H9 (cell line): ENCODE measurements around the gene CHRNG. TPM values are rescaled to one million over a fixed set of nuclear protein-coding genes. Genes with fewer than 3 reads are reported as not detected.

Experiments used
- DNase-seq: peaks from one replicate; pipeline ENCODE4 v3.0.0-alpha.2; 2017
- H2AFZ ChIP-seq: one replicate; pipeline ENCODE4 v1.6.1; 2013; ENCODE audit warnings: mild to moderate bottlenecking, low read length, control low read depth, moderate library complexity
- H2AK5ac ChIP-seq: 2 replicates; pipeline ENCODE4 v1.6.1; 2013; ENCODE audit warnings: low read length, control low read depth, mixed read lengths; ENCODE audit not compliant: insufficient read length
- H2BK120ac ChIP-seq: one replicate; pipeline ENCODE4 v1.6.1; 2013; ENCODE audit warnings: low read depth, mild to moderate bottlenecking, low read length, control low read depth, inconsistent platforms; ENCODE audit not compliant: poor library complexity, severe bottlenecking
- H2BK12ac ChIP-seq: 2 replicates; pipeline ENCODE4 v1.6.1; 2013; ENCODE audit warnings: low read length, control low read depth, mixed read lengths, low read depth; ENCODE audit not compliant: insufficient read length
- H2BK15ac ChIP-seq: 2 replicates; pipeline ENCODE4 v1.6.1; 2013; ENCODE audit warnings: low read depth, low read length, control low read depth
- H2BK20ac ChIP-seq: one replicate; pipeline ENCODE4 v1.6.1; 2013; ENCODE audit warnings: low read depth, mild to moderate bottlenecking, low read length, control low read depth, inconsistent platforms; ENCODE audit not compliant: poor library complexity, severe bottlenecking
- H2BK5ac ChIP-seq: 2 replicates; pipeline ENCODE4 v1.6.1; 2013; ENCODE audit warnings: low read length, control low read depth, mixed read lengths; ENCODE audit not compliant: insufficient read length
- H3K14ac ChIP-seq: 2 replicates; pipeline ENCODE4 v1.6.1; 2013; ENCODE audit warnings: low read length, control low read depth; ENCODE audit not compliant: insufficient read depth
- H3K18ac ChIP-seq: 2 replicates; pipeline ENCODE4 v1.6.1; 2013; ENCODE audit warnings: low read depth, mild to moderate bottlenecking, mixed read lengths, low read length, control low read depth; ENCODE audit not compliant: insufficient read length
- H3K23ac ChIP-seq: 2 replicates; pipeline ENCODE4 v1.6.1; 2013; ENCODE audit warnings: low read length, control low read depth, mixed read lengths, low read depth; ENCODE audit not compliant: insufficient read length
- H3K23me2 ChIP-seq: 2 replicates; pipeline ENCODE4 v1.6.1; 2013; ENCODE audit warnings: low read depth, mild to moderate bottlenecking, mixed read lengths, low read length, control low read depth; ENCODE audit not compliant: insufficient read length, poor library complexity, severe bottlenecking
- H3K27ac ChIP-seq: 2 replicates; pipeline ENCODE4 v1.5.1; 2013; ENCODE audit warnings: low read length, control low read depth, mixed read lengths, low read depth; ENCODE audit not compliant: insufficient read length
- H3K27me3 ChIP-seq: 2 replicates; pipeline ENCODE4 v1.6.1; 2013; ENCODE audit warnings: low read length, control low read depth, inconsistent platforms; ENCODE audit not compliant: insufficient read depth
- H3K4ac ChIP-seq: 2 replicates; pipeline ENCODE4 v1.6.1; 2013; ENCODE audit warnings: low read depth, mild to moderate bottlenecking, control low read depth, inconsistent platforms, low read length, moderate library complexity
- H3K4me1 ChIP-seq: 2 replicates; pipeline ENCODE4 v1.6.1; 2013; ENCODE audit warnings: low read length, control low read depth, inconsistent platforms; ENCODE audit not compliant: insufficient read depth
- H3K4me2 ChIP-seq: 2 replicates; pipeline ENCODE4 v1.6.1; 2013; ENCODE audit warnings: low read length, control low read depth, mixed read lengths; ENCODE audit not compliant: insufficient read length, insufficient read depth
- H3K56ac ChIP-seq: 2 replicates; pipeline ENCODE4 v1.6.1; 2013; ENCODE audit warnings: low read depth, mild to moderate bottlenecking, mixed read lengths, low read length, control low read depth; ENCODE audit not compliant: insufficient read length
- H3K79me1 ChIP-seq: 2 replicates; pipeline ENCODE4 v1.6.1; 2013; ENCODE audit warnings: low read depth, mild to moderate bottlenecking, moderate library complexity, low read length, control low read depth, inconsistent platforms; ENCODE audit not compliant: insufficient read depth, poor library complexity, severe bottlenecking
- H3K79me2 ChIP-seq: 2 replicates; pipeline ENCODE4 v1.6.1; 2013; ENCODE audit warnings: low read length, control low read depth, inconsistent platforms; ENCODE audit not compliant: insufficient read depth
- H3K9ac ChIP-seq: 2 replicates; pipeline ENCODE4 v1.6.1; 2013; ENCODE audit warnings: low read length, control low read depth, mixed read lengths; ENCODE audit not compliant: insufficient read length; ENCODE audit errors: extremely low read depth
- H3K9me3 ChIP-seq: one replicate; pipeline ENCODE4 v1.6.1; 2013; ENCODE audit warnings: low read depth, low read length, inconsistent platforms; ENCODE audit not compliant: control insufficient read depth
- H3T11ph ChIP-seq: one replicate; pipeline ENCODE4 v1.6.1; 2013; ENCODE audit warnings: mild to moderate bottlenecking, low read length, control low read depth, inconsistent platforms
- H4K20me1 ChIP-seq: one replicate; pipeline ENCODE4 v1.6.1; 2013; ENCODE audit not compliant: control insufficient read depth, insufficient read length, insufficient read depth
- H4K5ac ChIP-seq: 2 replicates; pipeline ENCODE4 v1.6.1; 2013; ENCODE audit warnings: low read depth, mild to moderate bottlenecking, mixed read lengths, low read length, control low read depth; ENCODE audit not compliant: insufficient read length
- H4K8ac ChIP-seq: replicated peaks from 2 replicates; pipeline ENCODE4 v1.6.1; 2013; ENCODE audit warnings: low read length, control low read depth, mixed read lengths, low read depth; ENCODE audit not compliant: insufficient read length
- H4K91ac ChIP-seq: 2 replicates; pipeline ENCODE4 v1.6.1; 2013; ENCODE audit warnings: low read depth, mild to moderate bottlenecking, moderate library complexity, mixed read lengths, low read length, control low read depth; ENCODE audit not compliant: insufficient read length
- H3K27ac Mint-ChIP-seq, 3 experiments: 2 replicates in 2 of 3; 3 replicates in 1 of 3; pipeline ENCODE4 v1.8.0; 2020 to 2021; ENCODE audit warnings: mixed read lengths in 3 of 3, mild to moderate bottlenecking in 1 of 3, moderate library complexity in 1 of 3
- H3K27me3 Mint-ChIP-seq: 2 replicates; pipeline ENCODE4 v1.8.0; 2021; ENCODE audit warnings: low read depth, mild to moderate bottlenecking, moderate library complexity, mixed read lengths
- H3K36me3 Mint-ChIP-seq, 3 experiments: 2 replicates in 2 of 3; 3 replicates in 1 of 3; pipeline ENCODE4 v1.8.0; 2020 to 2021; ENCODE audit warnings: low read depth in 3 of 3, mixed read lengths in 3 of 3; ENCODE audit not compliant: insufficient read depth in 1 of 3
- H3K4me1 Mint-ChIP-seq, 2 experiments: 2 replicates each; pipeline ENCODE4 v1.8.0; 2020; ENCODE audit warnings: mixed read lengths in 2 of 2
- H3K4me3 Mint-ChIP-seq, 2 experiments: 2 replicates in 1 of 2; 3 replicates in 1 of 2; pipeline ENCODE4 v1.8.0; 2020 to 2021; ENCODE audit warnings: mild to moderate bottlenecking in 2 of 2, mixed read lengths in 2 of 2, moderate library complexity in 1 of 2
- H3K9me3 Mint-ChIP-seq, 2 experiments: 2 replicates in 1 of 2; 3 replicates in 1 of 2; pipeline ENCODE4 v1.8.0; 2020; ENCODE audit warnings: mild to moderate bottlenecking in 2 of 2, mixed read lengths in 2 of 2, moderate library complexity in 1 of 2
- CTCF ChIP-seq: fragments of 200-600 bp; sonication (generic); conservative IDR thresholded peaks from 3 replicates; pipeline ENCODE4 v1.8.0; 2021; ENCODE audit warnings: antibody characterized with exemption, mild to moderate bottlenecking
- WGBS: extraction: QIAGEN DNeasy Blood & Tissue Kit; methylation state at CpG from one replicate; pipeline ENCODE4 v1.1.7; 2013; ENCODE audit warnings: missing lambda C conversion rate, low lambda C conversion rate, mixed read lengths; ENCODE audit not compliant: insufficient read length; ENCODE audit errors: extremely low coverage; 5-methylcytosine and 5-hydroxymethylcytosine counted together
- total RNA-seq: library from RNA; stranded (reverse); gene quantifications from 2 replicates; pipeline ENCODE4 v1.2.1, GENCODE V29; 2021

Gene CHRNG
- total RNA-seq, 1 experiment from 2014 or later: not detected

- Histone ChIP-seq H4K8ac (no peak overlapping the region), H3K14ac (no peak overlapping the region), H3K23me2 (no peaks in the 10 kb centered on the region), H3K79me1 (no peaks in the 10 kb centered on the region), H4K91ac (no peak overlapping the region), H3K9me3 (no peaks in the 10 kb centered on the region), H3K79me2 (no peaks in the 10 kb centered on the region), H3K9ac (no peak overlapping the region), H2AFZ (no peak overlapping the region), H3K4me1 (no peaks in the 10 kb centered on the region), H4K20me1 (no peaks in the 10 kb centered on the region), H3K4ac (no peak overlapping the region), H3T11ph (no peak overlapping the region), H3K27me3 (no peaks in the 10 kb centered on the region), H2BK15ac (no peak overlapping the region), H3K18ac (no peak overlapping the region), H3K23ac (no peak overlapping the region), H2BK120ac (no peak overlapping the region), H3K56ac (no peak overlapping the region), H2BK12ac (no peak overlapping the region), H4K5ac (no peak overlapping the region), H2AK5ac (no peak overlapping the region), H3K27ac (no peak overlapping the region), H2BK5ac (no peak overlapping the region), H2BK20ac (no peak overlapping the region), H3K4me2 (no peak overlapping the region)
- Mint-ChIP-seq H3K27ac (no peak overlapping the region), H3K4me3 (no peak overlapping the region), H3K36me3 (peaks cover 12 to 54% (median 41%) of the 10 kb centered on the region in 3 experiments; a peak in 6 of 7 replicates), H3K9me3 (no peaks in the 10 kb centered on the region), H3K4me1 (no peaks in the 10 kb centered on the region), H3K27me3 (no peaks in the 10 kb centered on the region)
- no CpG with 5 or more reads among the region's 2 CpGs for WGBS
- no peak for TF ChIP-seq CTCF
- no peak for DNase-seq
Measured at GRCh38 chr2:232578626-232579025, 39.1 kb downstream of the CHRNG start.
